ENCODE measurements around the gene AFF3.
A peak's percentile ranks its signal among the peaks of the same experiment; 100 is the strongest.

Gene AFF3

GRCh38 chr2:99619151-99619550, 523.2 kb downstream of the AFF3 start:
- no peak for DNase-seq

GRCh38 chr2:99618579-99619097, 523.8 kb downstream of the AFF3 start:
- DNase-seq = no peak

- no peak for DNase-seq
Measured at GRCh38 chr2:99617811-99618210, 524.6 kb downstream of the AFF3 start.

GRCh38 chr2:99615247-99615771, 527.1 kb downstream of the AFF3 start:
- peak; percentile 79 for DNase-seq

GRCh38 chr2:99613980-99614379, 528.4 kb downstream of the AFF3 start:
- no peak for DNase-seq

GRCh38 chr2:99611786-99612185, 530.6 kb downstream of the AFF3 start:
- DNase-seq = no peak

GRCh38 chr2:99611034-99611433, 531.4 kb downstream of the AFF3 start:
- no peak for DNase-seq

- DNase-seq = no peak
Measured at GRCh38 chr2:99609851-99610381, 532.5 kb downstream of the AFF3 start.

- DNase-seq = no peak
Measured at GRCh38 chr2:99608861-99609260, 533.5 kb downstream of the AFF3 start.

GRCh38 chr2:99607861-99608491, 534.4 kb downstream of the AFF3 start:
- no peak for DNase-seq

- no peak for DNase-seq
Measured at GRCh38 chr2:99607454-99607853, 534.9 kb downstream of the AFF3 start.

GRCh38 chr2:99605036-99605435, 537.4 kb downstream of the AFF3 start:
- no peak for DNase-seq

- no peak for DNase-seq
Measured at GRCh38 chr2:99602476-99602875, 539.9 kb downstream of the AFF3 start.

- DNase-seq = peak; percentile 43
Measured at GRCh38 chr2:99600981-99601651, 541.3 kb downstream of the AFF3 start.

GRCh38 chr2:99598441-99598840, 543.9 kb downstream of the AFF3 start:
- DNase-seq = no peak

- peak; percentile 62 for DNase-seq
Measured at GRCh38 chr2:99597616-99598015, 544.8 kb downstream of the AFF3 start.

- DNase-seq = no peak
Measured at GRCh38 chr2:99595373-99595772, 547.0 kb downstream of the AFF3 start.

GRCh38 chr2:99593692-99594427, 548.5 kb downstream of the AFF3 start:
- no peak for DNase-seq

- DNase-seq = no peak
Measured at GRCh38 chr2:99576775-99577174, 565.6 kb downstream of the AFF3 start.

- DNase-seq = no peak
Measured at GRCh38 chr2:99573634-99574251, 568.6 kb downstream of the AFF3 start.

GRCh38 chr2:99572373-99573164, 569.8 kb downstream of the AFF3 start:
- no peak for DNase-seq

- no peak for DNase-seq
Measured at GRCh38 chr2:99571954-99572353, 570.4 kb downstream of the AFF3 start.
